OCI-LY3 (cell line): ENCODE results near the gene GJA1.
"Not testable (repeated sequence)": the region's sequence is repeated elsewhere in the genome, so short reads cannot be mapped to it uniquely, and the experiment has no call there.

Source experiments
- H2AFZ ChIP-seq: fragments of 200-600, 300-600 bp; shearing (Covaris generic); 2 replicates; pipeline ENCODE4 v1.6.0; 2014; ENCODE audit warnings: antibody characterized with exemption, low read depth, low read length
- H3K27ac ChIP-seq: fragments of 200-600, 300-600 bp; sonication (generic); 2 replicates; pipeline ENCODE4 v1.5.1; 2014; ENCODE audit warnings: mild to moderate bottlenecking, low read length, moderate library complexity, mixed read lengths
- H3K27me3 ChIP-seq: fragments of 200-600, 300-600 bp; sonication (generic); 2 replicates; pipeline ENCODE4 v1.6.1; 2014; ENCODE audit warnings: low read depth, low read length, mixed read lengths
- H3K36me3 ChIP-seq: fragments of 200-600, 300-600 bp; sonication (generic); replicated peaks from 2 replicates; pipeline ENCODE3; 2014; ENCODE audit warnings: low read depth, low read length, mixed read lengths
- H3K4me1 ChIP-seq: fragments of 300-600, 200-600 bp; sonication (generic); 2 replicates; pipeline ENCODE4 v1.6.1; 2014; ENCODE audit warnings: low read length, mixed read lengths
- H3K4me2 ChIP-seq: fragments of 200-600, 300-600 bp; sonication (generic); 2 replicates; pipeline ENCODE4 v1.6.1; 2014; ENCODE audit warnings: low read length, mixed read lengths
- H3K4me3 ChIP-seq: fragments of 300-600, 200-600 bp; sonication (generic); 2 replicates; pipeline ENCODE4 v1.5.1; 2014; ENCODE audit warnings: antibody characterized with exemption, mild to moderate bottlenecking, low read length, moderate library complexity
- H3K79me2 ChIP-seq: fragments of 300-600, 200-600 bp; shearing (Covaris generic); 2 replicates; pipeline ENCODE4 v1.6.1; 2014; ENCODE audit warnings: mild to moderate bottlenecking, low read length, mixed read lengths
- H3K9ac ChIP-seq: fragments of 300-600, 200-600 bp; shearing (Covaris generic); 2 replicates; pipeline ENCODE4 v1.6.0; 2014; ENCODE audit warnings: mild to moderate bottlenecking, low read length, moderate library complexity
- H3K9me3 ChIP-seq: fragments of 200-600, 300-600 bp; shearing (Covaris generic); 2 replicates; pipeline ENCODE4 v1.6.1; 2014; ENCODE audit warnings: low read length, mixed read lengths; ENCODE audit not compliant: insufficient read depth
- H4K20me1 ChIP-seq: fragments of 200-600, 300-600 bp; sonication (generic); 2 replicates; pipeline ENCODE4 v1.6.1; 2016; ENCODE audit warnings: low read length, mixed read lengths; ENCODE audit not compliant: insufficient read depth
- EZH2phosphoT487 ChIP-seq: fragments of 200-600 bp; shearing (Covaris generic); IDR thresholded peaks from 2 replicates; pipeline ENCODE4 v1.6.1; 2018; ENCODE audit warnings: antibody characterized with exemption, mixed run types, low read depth
- TF ChIP-seq, protein P1 (sequence below): fragments of 200-600, 300-600 bp; sonication (generic); IDR thresholded peaks from 2 replicates; pipeline ENCODE4 v1.5.1; 2014; ENCODE audit warnings: antibody characterized with exemption, low read length, low read depth

GJA1 gene

DNA sequence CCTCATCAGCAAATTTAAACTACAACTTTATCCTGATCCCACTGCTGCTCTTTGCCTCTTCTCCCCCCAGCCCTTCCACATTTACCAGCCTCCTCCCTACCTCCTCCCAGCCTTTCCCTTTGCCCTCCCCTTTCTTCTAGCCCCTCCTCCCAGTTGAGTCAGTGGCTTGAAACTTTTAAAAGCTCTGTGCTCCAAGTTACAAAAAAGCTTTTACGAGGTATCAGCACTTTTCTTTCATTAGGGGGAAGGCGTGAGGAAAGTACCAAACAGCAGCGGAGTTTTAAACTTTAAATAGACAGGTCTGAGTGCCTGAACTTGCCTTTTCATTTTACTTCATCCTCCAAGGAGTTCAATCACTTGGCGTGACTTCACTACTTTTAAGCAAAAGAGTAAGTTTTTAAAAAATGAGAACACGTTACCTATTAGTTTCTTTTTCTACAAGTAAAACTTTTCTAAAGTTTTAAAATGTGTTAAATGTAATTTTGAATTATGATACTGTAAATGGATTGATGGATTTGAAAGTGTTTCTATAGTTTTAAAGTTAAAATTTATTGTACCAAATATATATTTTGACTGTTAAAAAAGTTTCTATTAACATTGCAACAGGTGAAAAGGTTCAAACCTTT lies at the start of gene GJA1:
TSS of gene GJA1 (plus strand) at position 203 of the 626 bp plus-strand sequence. CDS start 11,202 bp downstream, outside the sequence.
- Histone ChIP-seq H4K20me1 (no peaks in the 10 kb centered on the region), H3K4me2 (peak within 1 kb of the TSS; percentile 9; the same call in 1 of the 2 replicates), H2AFZ (peak within 1 kb of the TSS; percentile 46; the same call in 1 of the 2 replicates), H3K36me3 (no peaks in the 10 kb centered on the region), H3K79me2 (no peaks in the 10 kb centered on the region), H3K9ac (no peak within 1 kb of the TSS), H3K4me1 (no peaks in the 10 kb centered on the region), H3K27ac (no peak within 1 kb of the TSS), H3K4me3 (no peak within 1 kb of the TSS), H3K27me3 (no peaks in the 10 kb centered on the region), H3K9me3 (no peaks in the 10 kb centered on the region)
- TF ChIP-seq EZH2phosphoT487, result no peak
- TF ChIP-seq, protein P1, sequence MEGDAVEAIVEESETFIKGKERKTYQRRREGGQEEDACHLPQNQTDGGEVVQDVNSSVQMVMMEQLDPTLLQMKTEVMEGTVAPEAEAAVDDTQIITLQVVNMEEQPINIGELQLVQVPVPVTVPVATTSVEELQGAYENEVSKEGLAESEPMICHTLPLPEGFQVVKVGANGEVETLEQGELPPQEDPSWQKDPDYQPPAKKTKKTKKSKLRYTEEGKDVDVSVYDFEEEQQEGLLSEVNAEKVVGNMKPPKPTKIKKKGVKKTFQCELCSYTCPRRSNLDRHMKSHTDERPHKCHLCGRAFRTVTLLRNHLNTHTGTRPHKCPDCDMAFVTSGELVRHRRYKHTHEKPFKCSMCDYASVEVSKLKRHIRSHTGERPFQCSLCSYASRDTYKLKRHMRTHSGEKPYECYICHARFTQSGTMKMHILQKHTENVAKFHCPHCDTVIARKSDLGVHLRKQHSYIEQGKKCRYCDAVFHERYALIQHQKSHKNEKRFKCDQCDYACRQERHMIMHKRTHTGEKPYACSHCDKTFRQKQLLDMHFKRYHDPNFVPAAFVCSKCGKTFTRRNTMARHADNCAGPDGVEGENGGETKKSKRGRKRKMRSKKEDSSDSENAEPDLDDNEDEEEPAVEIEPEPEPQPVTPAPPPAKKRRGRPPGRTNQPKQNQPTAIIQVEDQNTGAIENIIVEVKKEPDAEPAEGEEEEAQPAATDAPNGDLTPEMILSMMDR, result no peak

DNA sequence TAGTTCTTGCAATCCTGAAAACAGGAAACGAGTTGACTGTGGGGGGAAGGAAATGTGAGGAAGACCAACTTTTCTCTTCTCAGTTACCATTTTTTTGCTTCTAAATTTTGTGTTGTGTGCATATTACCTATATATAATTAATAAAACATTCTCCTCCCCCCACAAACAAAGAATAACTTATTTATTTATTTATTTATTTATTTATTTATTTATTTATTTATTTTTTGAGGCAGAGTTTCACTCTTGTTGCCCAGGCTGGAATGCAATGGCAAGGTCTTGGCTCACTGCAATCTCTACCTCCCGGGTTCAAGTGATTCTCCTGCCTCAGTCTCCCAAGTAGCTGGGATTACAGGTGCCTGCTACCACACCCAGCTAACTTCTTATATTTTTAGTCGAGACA lies 48.9 kb upstream of the GJA1 start:
- H3K27me3 ChIP-seq, H3K79me2 ChIP-seq, H3K4me2 ChIP-seq, H3K9me3 ChIP-seq, H4K20me1 ChIP-seq, H3K4me1 ChIP-seq, H3K9ac ChIP-seq, H3K27ac ChIP-seq, H3K36me3 ChIP-seq, H3K4me3 ChIP-seq, H2AFZ ChIP-seq: not testable (repeated sequence)

DNA sequence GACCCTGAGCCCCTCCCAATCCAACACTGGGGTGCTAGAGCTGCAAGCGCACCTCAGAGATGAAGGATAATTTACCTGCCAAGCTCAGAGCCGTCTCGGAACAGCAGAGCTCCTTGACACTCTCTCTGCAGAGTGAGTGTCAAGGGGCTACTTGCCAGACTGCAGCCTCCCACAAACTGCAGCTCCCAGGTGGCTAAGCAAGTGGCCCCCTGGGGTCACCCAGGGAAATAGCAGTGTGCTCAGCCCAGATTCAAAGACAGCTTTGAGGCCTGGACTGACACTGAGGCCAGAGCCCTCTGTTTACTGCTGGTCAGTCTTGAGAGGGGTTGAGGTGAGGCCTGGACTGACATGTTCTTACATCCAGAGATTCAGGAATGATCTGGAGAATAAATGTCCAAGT lies 46.0 kb upstream of the GJA1 start:
- Histone ChIP-seq H3K36me3 (no peaks in the 10 kb centered on the region), H3K9me3 (no peaks in the 10 kb centered on the region)

DNA sequence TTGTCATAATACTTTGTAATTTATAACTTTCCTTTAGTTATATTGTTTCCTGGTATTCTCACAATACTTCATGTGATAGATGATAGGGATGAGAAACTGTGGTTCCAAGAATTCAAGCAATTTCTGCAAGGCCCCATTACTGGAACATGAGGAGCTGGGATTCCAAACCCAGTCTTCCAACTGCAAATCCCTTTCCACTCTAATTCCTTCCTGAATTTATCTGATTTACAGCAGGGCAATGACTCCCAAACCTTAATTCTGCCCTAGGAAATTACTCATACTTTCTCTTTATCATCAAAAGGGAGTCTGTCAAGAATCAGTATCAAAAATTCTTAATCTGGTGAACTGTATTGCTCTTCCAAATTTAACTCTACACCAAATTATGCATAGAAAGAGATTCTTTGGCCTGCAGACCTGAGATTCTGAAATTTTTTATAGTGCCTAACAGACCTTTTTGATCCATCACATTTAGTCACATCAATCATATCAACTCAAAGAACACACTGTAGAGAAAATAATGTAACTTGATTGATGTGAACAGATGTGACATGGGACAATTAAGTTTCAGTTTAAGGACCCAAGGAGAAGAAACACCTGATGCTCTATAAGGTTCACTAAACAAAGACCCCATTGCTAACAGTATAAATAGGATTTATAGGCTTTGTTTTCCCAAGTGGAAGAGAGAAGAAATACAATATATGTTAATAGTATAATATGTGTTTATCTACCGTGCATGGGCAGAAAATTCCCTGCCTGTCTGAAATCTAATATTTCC lies 41.5 kb upstream of the GJA1 start:
- H3K36me3 ChIP-seq, result no peaks in the 10 kb centered on the region
- H4K20me1 ChIP-seq, result no peaks in the 10 kb centered on the region
- H3K4me2 ChIP-seq, result no peak overlapping the region; the same call in 1 of the 2 replicates
- H3K79me2 ChIP-seq, result no peaks in the 10 kb centered on the region
- no peaks in the 10 kb centered on the region for H3K27me3 ChIP-seq
- H2AFZ ChIP-seq, result no peak overlapping the region
- no peak overlapping the region for H3K4me3 ChIP-seq
- peaks cover 27% of the 10 kb centered on the region for H3K4me1 ChIP-seq
- H3K9ac ChIP-seq, result no peak overlapping the region
- no peaks in the 10 kb centered on the region for H3K9me3 ChIP-seq
- TF ChIP-seq, protein P1, result no peak
- TF ChIP-seq EZH2phosphoT487, result no peak
- H3K27ac ChIP-seq, result peak overlapping the region; percentile 52; the same call in 1 of the 2 replicates

More for the DNA sequence above, 46.0 kb upstream of the GJA1 start:
- Histone ChIP-seq H3K4me1 (peaks cover 17% of the 10 kb centered on the region), H2AFZ (no peak overlapping the region), H3K4me3 (no peak overlapping the region), H3K4me2 (no peak overlapping the region), H4K20me1 (no peaks in the 10 kb centered on the region), H3K79me2 (no peaks in the 10 kb centered on the region), H3K27me3 (no peaks in the 10 kb centered on the region), H3K9ac (no peak overlapping the region), H3K27ac (no peak overlapping the region)
- no peak for TF ChIP-seq EZH2phosphoT487
- TF ChIP-seq, protein P1, result no peak
